ENCODE measurements around the gene PPP1R13B. TPM values are rescaled to one million over a fixed set of nuclear protein-coding genes. Genes with fewer than 3 reads are reported as not detected.
"Not testable (repeated sequence)": the region's sequence is repeated elsewhere in the genome, so short reads cannot be mapped to it uniquely, and the experiment has no call there.

Gene PPP1R13B
- total RNA-seq, 1 donor from 2014 or later = 7.3 TPM

DNA sequence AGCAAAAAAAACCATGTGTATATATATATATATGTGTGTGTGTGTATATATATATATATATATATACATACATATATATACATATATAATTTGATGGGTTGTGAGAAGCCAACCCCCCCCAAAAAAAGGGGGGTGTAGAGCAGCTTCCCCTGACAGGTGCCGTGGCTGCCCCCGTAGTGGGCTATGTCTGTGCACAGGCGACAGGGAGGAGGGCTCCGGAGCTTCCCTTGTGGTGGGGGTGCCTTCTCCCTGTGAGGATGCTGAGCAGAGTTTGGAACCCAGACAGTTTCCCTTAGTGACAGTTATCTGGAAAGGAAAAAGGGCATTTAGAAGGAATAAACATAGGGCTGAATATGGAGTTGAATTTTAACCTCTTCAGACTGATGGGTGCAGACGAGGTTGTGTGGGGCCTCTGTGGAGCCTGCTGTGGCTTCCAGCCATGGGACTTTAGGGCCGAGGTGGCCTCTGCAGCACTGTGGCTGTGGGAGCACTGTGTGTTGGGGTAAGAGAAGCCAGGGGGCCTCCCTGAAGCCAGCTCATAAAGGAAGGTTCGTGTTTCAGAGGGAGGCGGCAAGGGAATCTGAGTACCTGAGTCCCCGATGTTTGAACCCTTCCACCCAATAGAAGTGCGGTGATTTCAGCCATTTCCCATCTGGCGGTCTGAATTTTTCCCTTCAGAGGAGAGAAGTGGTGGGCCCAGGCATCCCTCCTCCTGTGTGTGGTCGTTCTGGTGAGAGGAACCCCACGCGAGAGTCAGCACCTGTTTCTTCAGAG, 151.9 kb downstream of the PPP1R13B start:
- no peak for DNase-seq (ENCODE audit: low read depth)
- no peak overlapping the region for H3K4me3 ChIP-seq (ENCODE audit: low read depth, low read length)
- no peaks in the 10 kb centered on the region for H3K27me3 ChIP-seq (ENCODE audit: control insufficient read depth, insufficient read depth, low read length)
- H3K36me3 ChIP-seq (ENCODE audit: control insufficient read depth, insufficient read depth, low read length) = peaks cover 4% of the 10 kb centered on the region
- TF ChIP-seq, protein P1, sequence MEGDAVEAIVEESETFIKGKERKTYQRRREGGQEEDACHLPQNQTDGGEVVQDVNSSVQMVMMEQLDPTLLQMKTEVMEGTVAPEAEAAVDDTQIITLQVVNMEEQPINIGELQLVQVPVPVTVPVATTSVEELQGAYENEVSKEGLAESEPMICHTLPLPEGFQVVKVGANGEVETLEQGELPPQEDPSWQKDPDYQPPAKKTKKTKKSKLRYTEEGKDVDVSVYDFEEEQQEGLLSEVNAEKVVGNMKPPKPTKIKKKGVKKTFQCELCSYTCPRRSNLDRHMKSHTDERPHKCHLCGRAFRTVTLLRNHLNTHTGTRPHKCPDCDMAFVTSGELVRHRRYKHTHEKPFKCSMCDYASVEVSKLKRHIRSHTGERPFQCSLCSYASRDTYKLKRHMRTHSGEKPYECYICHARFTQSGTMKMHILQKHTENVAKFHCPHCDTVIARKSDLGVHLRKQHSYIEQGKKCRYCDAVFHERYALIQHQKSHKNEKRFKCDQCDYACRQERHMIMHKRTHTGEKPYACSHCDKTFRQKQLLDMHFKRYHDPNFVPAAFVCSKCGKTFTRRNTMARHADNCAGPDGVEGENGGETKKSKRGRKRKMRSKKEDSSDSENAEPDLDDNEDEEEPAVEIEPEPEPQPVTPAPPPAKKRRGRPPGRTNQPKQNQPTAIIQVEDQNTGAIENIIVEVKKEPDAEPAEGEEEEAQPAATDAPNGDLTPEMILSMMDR (IDR thresholded peaks at IDR 0.05; ENCODE audit: insufficient read depth, low read length, poor library complexity, severe bottlenecking) = no peak

DNA sequence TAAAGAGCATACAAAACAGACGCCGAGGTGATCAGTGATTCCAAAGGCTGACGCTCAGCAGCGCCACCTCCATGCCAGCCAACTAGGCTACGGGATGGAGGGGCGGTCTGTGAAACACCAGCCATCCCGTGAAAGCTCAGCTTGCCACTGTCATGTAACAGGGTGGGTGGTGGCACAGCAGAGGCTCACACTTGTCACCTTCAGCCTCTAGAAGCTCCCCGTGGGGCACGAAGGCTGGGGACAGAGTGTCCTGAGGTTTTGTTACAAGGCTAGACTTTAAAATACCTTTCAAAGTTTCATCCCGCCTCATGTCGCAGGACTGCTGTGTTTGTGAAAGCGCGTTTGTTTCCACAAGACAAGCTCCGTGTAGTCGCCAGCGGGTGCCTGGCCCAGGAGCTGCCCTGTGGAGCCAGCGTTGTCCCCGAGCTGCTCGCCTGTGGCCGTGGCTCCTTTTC, 152.8 kb downstream of the PPP1R13B start:
- Histone ChIP-seq H3K27me3 (ENCODE audit: control insufficient read depth, insufficient read depth, low read length) (no peaks in the 10 kb centered on the region), H3K36me3 (ENCODE audit: control insufficient read depth, insufficient read depth, low read length) (peaks cover 4% of the 10 kb centered on the region), H3K4me3 (ENCODE audit: low read depth, low read length) (no peak overlapping the region)
- TF ChIP-seq, protein P1 (IDR thresholded peaks at IDR 0.05; ENCODE audit: insufficient read depth, low read length, poor library complexity, severe bottlenecking) = no peak
- DNase-seq (ENCODE audit: low read depth) = no peak

DNA sequence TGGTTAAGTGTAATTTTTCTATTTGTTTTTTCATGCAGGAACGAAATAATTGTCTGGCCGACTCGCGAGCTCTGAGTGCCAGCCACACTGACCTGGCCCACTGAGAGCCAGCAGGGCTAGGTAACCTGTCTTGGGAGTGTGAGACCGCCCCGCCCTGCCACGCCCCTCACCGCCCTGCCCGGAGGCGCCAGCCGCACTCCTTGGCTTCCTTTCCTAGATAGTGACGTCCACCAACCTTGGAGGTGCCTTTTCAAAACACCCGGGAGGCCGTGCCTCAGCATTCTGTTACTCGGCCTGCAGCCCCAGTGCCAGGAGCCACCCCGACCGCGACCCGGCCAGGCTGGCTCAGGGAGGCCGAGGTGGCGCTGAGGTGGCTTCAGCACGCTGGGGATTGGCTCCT, 153.9 kb downstream of the PPP1R13B start:
- TF ChIP-seq, protein P1 (IDR thresholded peaks at IDR 0.05; ENCODE audit: insufficient read depth, low read length, poor library complexity, severe bottlenecking) = no peak
- Histone ChIP-seq H3K4me3 (ENCODE audit: low read depth, low read length) (no peak overlapping the region), H3K36me3 (ENCODE audit: control insufficient read depth, insufficient read depth, low read length) (peaks cover 4% of the 10 kb centered on the region), H3K27me3 (ENCODE audit: control insufficient read depth, insufficient read depth, low read length) (no peaks in the 10 kb centered on the region)
- DNase-seq (ENCODE audit: low read depth) = no peak

DNA sequence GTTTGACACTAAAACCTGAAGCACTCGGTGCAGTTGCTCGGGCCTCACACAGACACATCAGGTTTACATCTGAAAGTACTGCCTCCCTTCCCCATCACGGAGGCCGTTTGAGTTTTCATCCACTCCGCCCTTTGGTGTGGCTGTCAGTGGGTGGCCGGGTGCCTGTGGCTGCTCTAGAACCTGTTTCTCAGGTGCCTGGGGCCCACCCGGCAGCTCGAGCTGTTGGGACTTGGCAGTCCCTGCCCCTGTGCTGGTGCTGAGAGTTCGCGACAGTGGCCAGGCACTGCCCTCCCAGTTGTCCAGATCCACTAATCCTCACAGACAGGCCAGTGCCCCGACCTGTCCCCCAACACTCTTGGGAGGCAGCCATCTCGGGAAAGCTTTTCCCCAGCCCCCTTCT, 154.5 kb downstream of the PPP1R13B start:
- TF ChIP-seq, protein P1 (IDR thresholded peaks at IDR 0.05; ENCODE audit: insufficient read depth, low read length, poor library complexity, severe bottlenecking) = no peak
- H3K36me3 ChIP-seq (ENCODE audit: control insufficient read depth, insufficient read depth, low read length) = peaks cover 2% of the 10 kb centered on the region
- H3K4me3 ChIP-seq (ENCODE audit: low read depth, low read length) = no peak overlapping the region
- DNase-seq (ENCODE audit: low read depth) = no peak
- no peaks in the 10 kb centered on the region for H3K27me3 ChIP-seq (ENCODE audit: control insufficient read depth, insufficient read depth, low read length)

DNA sequence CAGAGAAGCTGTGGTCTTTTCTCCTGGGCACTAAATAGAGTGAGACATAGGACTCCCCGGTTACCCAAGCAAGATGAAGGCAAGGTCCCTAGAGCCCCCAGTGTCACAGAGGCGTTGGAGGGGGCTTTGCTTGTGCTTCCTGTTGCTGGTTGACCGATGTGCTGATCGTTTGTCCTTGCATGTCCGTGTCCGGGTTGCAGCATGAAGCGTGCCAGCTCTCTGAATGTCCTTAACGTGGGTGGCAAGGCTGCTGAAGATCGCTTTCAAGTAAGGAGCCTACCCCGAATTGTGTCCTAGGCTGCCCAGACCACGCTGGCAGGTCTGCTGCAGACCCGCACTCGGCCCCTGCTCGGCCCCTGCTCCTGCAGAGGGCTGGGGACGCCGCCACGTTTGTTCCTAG, 155.2 kb downstream of the PPP1R13B start:
- Histone ChIP-seq H3K36me3 (ENCODE audit: control insufficient read depth, insufficient read depth, low read length) (peaks cover 2% of the 10 kb centered on the region), H3K27me3 (ENCODE audit: control insufficient read depth, insufficient read depth, low read length) (no peaks in the 10 kb centered on the region), H3K4me3 (ENCODE audit: low read depth, low read length) (no peak overlapping the region)
- DNase-seq (ENCODE audit: low read depth) = no peak
- TF ChIP-seq, protein P1 (IDR thresholded peaks at IDR 0.05; ENCODE audit: insufficient read depth, low read length, poor library complexity, severe bottlenecking) = no peak

DNA sequence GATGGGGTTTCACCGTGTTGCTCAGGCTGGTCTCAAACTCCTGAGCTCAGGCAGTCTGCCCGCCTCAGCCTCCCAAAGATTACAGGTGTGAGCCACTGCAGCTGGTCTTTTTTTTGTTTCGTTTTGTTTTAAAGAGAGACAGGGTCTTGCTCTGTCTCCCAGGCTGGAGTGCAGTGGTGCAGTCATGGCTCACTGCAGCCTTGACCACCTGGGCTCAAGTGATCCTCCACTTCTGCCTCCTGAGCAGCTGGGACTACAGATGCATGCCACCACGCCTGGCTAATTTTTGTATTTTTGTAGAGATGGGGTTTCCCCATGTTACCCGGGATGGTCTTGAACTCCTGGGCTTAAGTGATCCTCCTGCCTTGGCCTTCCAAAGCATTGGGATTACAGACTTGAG, 155.7 kb downstream of the PPP1R13B start:
- H3K4me3 ChIP-seq (ENCODE audit: low read depth, low read length); H3K36me3 ChIP-seq (ENCODE audit: control insufficient read depth, insufficient read depth, low read length); DNase-seq (ENCODE audit: low read depth); H3K27me3 ChIP-seq (ENCODE audit: control insufficient read depth, insufficient read depth, low read length): not testable (repeated sequence)

Data from kidney epithelial cell (primary cell).